Adrenal gland (tissue), 5 donors: Measurements from ENCODE around the gene OR9A2.

Experiments used
- CTCF ChIP-seq, 6 experiments: fragments of 450-650 bp in 4 of 6; fragments of 200-600 bp in 2 of 6; sonication (generic) in 1 of 6; IDR thresholded peaks; 1 replicate in 5 of 6; 2 replicates in 1 of 6; pipeline versions ENCODE4 v1.5.1 to v1.8.0; 2016 to 2021; ENCODE audit warnings: antibody characterized with exemption in 6 of 6, mild to moderate bottlenecking in 2 of 6, moderate library complexity in 1 of 6
- POLR2A ChIP-seq, 2 donors: fragments of 450-650 bp; IDR thresholded peaks; one replicate each; pipeline ENCODE4 v1.6.1; 2017; ENCODE audit warnings: antibody characterized with exemption in 2 of 2, mild to moderate bottlenecking in 2 of 2, moderate library complexity in 1 of 2
- donor health status: DM: no; HTN: no; CAD: no.

DNA sequence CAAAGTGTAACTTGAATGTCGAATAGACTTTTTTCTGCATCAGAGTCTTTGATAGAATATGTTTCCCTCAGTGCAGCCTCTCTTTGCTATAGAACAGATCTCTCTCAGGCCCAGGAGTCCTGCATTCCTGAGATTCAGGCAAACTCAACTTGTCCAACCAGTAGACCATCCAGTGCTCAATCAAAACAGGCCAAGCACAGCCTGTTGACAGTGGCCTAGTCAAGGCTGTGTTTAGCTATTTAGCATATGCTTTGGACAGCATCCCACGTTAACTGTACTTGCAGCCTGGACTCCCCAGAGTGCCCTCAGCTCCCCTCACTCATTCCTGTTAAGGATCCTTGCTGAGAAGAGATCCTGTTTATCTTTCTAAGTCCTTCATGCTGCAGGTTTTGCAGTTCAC is 41.5 kb upstream of the OR9A2 start:
- no peak for TF ChIP-seq CTCF (IDR thresholded peaks at IDR 0.05)
- TF ChIP-seq POLR2A (IDR thresholded peaks at IDR 0.05) = no peak
